ENCODE measurements around the gene SLC32A1.
A peak's percentile ranks its signal among the peaks of the same experiment; 100 is the strongest.

The SLC32A1 gene

DNA sequence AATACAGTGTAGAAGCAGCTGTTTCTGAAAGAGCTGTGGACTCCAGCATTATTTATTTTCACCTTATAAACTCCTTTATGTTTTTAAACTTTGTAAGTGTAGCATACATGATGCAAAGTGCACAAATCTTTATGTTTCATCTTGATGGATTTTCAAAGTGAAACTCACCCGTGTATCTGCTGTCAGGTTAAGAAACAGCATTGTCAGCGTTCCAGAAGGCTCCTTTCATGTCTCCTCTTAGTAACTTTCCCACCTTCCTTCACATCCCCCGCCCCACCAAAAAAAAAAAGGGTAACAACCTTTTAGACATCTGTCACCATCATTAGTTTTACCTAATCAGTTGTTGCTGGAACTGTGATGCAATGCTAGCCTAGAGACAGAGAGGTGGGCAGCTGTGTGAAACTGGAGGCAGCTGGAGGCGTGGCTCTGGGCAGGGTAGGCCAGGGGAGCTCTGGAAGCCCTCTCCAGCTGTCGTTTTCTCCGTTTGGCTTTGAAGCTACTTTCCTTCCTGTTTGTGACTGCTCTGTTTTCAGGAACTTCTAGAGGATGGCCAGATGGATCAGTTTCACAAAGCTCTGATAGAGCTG lies 31.1 kb downstream of the SLC32A1 start:
- DNase-seq: no peak

- DNase-seq: no peak
Observed at GRCh38 chr20:38757145-38757775, 33.0 kb downstream of the SLC32A1 start.

DNA sequence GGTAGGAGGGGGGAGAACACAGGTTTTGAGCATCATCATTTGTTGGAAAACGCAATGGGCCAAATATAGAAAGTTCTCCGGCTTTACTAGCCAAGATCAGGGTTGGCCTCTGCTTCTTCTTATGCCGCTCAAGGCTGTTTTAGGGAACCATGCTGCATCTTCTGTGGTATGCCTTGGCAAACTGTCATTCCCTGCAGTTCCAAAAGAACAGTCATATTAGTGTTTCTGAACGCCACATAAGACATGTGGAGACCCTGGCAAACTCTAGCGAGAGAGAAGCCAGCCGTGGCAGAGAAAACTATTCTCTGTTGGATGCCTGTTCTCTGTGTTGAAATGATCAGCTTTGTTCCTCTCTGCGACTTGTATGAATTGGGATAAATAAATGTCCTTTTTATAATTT lies 34.8 kb downstream of the SLC32A1 start:
- no peak for DNase-seq

- no peak for DNase-seq
Observed at GRCh38 chr20:38760978-38761377, 36.7 kb downstream of the SLC32A1 start.

- no peak for DNase-seq
Observed at GRCh38 chr20:38762174-38762573, 37.9 kb downstream of the SLC32A1 start.

GRCh38 chr20:38763616-38764015 lies 39.3 kb downstream of the SLC32A1 start:
- no peak for DNase-seq

DNA sequence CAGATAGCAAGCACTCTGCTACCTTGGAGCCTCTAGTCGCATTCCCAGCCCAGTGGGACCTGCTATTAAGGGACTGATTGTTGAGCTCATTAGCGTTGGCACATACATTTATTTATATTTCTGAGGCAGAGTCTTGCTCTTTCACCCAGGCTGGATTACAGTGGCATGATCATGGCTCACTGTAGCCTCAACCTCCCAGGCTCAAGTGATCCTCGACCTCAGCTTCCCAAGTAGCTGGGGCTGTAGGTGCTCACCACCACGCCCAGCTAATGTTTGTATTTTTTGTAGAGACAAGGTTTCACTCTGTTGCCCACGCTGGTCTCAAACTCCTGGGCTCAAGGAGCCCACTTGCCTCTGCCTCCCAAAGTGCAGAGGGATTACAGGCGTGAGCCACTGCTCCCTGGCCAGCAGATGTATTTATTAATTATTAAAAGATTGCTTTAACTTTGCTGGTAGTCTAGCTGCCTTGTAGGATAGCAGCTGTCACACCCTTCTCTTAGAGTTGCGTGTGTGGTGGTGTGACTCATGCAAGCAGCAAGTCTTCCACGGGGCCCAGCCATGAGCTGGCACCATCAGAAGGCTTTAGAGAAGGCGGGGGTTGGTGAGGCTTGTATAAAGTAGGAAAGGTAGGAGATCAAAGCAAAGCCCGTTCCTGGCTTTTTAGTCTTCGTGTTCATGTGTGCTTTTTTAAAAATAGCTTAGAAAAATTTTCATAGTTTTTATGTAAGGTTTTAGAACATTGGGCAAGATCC lies 40.5 kb downstream of the SLC32A1 start:
- DNase-seq: peak; percentile 76

DNA sequence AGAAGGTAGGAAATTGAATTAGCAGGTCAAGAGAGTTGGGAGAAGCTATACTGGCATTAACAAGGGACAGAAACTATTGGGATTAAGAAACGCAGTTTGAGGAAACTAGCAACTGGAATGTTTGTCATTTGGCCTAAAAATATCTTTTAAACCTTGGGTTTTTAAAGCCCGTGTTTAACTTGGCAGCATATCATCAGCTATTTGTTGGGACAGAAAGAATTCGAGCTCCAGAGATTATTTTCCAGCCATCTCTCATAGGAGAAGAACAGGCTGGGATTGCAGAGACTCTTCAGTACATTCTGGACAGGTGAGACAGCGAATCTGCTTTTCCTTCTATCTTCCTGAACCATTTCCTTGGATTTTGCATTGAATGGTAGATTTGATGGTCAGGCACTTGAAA lies 41.8 kb downstream of the SLC32A1 start:
- DNase-seq: no peak

- DNase-seq: no peak
Observed at GRCh38 chr20:38769376-38770295, 45.4 kb downstream of the SLC32A1 start.

- no peak for DNase-seq
Observed at GRCh38 chr20:38770546-38770945, 46.3 kb downstream of the SLC32A1 start.

DNA sequence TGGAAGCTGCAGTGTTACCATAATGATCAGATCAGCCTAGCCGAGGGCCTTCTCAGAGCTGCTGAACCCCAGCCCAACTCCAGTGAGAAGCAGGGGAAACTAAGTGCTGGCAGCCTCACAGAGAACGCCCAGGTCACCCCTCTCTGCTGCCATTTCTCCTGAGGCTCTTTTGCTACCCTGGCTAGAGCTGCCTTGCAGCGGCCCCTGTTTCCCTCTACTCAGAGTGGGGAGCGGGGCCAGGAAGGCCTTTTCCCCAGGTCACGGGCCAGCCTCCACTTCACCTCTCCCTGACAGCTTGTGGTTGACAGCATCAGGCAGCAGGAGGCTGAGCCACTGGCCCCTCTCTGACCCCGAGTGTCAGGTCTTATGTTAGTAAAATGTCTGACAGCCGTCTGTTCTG lies 46.7 kb downstream of the SLC32A1 start:
- DNase-seq: no peak

GRCh38 chr20:38771621-38772020 lies 47.3 kb downstream of the SLC32A1 start:
- no peak for DNase-seq

GRCh38 chr20:38774167-38774566 lies 49.9 kb downstream of the SLC32A1 start:
- no peak for DNase-seq

- DNase-seq: no peak
Observed at GRCh38 chr20:38776363-38776762, 52.1 kb downstream of the SLC32A1 start.

Data from kidney glomerular epithelial cell (primary cell).